ENCODE measurements around the gene RARS1. TPM values are rescaled to one million over a fixed set of nuclear protein-coding genes. Genes with fewer than 3 reads are reported as not detected.

RARS1 gene
- total RNA-seq, 1 donor from 2014 or later, result 122 TPM

- Histone ChIP-seq H3K36me3 (ENCODE audit: control insufficient read depth, insufficient read depth, low read length) (peaks cover 3% of the 10 kb centered on the region), H3K27me3 (ENCODE audit: control insufficient read depth, insufficient read depth, low read length) (no peaks in the 10 kb centered on the region), H3K4me3 (ENCODE audit: low read depth, low read length) (no peak overlapping the region)
- no peak for FAIRE-seq
- TF ChIP-seq, protein P1, sequence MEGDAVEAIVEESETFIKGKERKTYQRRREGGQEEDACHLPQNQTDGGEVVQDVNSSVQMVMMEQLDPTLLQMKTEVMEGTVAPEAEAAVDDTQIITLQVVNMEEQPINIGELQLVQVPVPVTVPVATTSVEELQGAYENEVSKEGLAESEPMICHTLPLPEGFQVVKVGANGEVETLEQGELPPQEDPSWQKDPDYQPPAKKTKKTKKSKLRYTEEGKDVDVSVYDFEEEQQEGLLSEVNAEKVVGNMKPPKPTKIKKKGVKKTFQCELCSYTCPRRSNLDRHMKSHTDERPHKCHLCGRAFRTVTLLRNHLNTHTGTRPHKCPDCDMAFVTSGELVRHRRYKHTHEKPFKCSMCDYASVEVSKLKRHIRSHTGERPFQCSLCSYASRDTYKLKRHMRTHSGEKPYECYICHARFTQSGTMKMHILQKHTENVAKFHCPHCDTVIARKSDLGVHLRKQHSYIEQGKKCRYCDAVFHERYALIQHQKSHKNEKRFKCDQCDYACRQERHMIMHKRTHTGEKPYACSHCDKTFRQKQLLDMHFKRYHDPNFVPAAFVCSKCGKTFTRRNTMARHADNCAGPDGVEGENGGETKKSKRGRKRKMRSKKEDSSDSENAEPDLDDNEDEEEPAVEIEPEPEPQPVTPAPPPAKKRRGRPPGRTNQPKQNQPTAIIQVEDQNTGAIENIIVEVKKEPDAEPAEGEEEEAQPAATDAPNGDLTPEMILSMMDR (IDR thresholded peaks at IDR 0.05; ENCODE audit: insufficient read depth, low read length, severe bottlenecking), result no peak
- no peak for DNase-seq (ENCODE audit: low read depth)
These were observed 82.5 kb downstream of the RARS1 start for GRCh38 chr5:168568738-168569137.

Other genes with a start within 250 kb of the RARS1 start
- 20.8 and 23.2 TPM in 2 replicates for gene WWC1, start 194.8 kb upstream of the RARS1 start, total RNA-seq
- gene FBLL1, start 42.8 kb downstream of the RARS1 start, total RNA-seq, result 0.77 TPM in 1 of 2 replicates, not detected in the other
- gene PANK3, start 92.9 kb downstream of the RARS1 start, total RNA-seq, result 55.8 and 61.3 TPM in 2 replicates

All from bronchial epithelial cell (primary cell).